ENCODE results near the gene CCDC107. TPM values are rescaled to one million over a fixed set of nuclear protein-coding genes. Genes with fewer than 3 reads are reported as not detected.

Gene CCDC107
- total RNA-seq, 2 experiments from 2014 or later: 12.1 to 13.7 TPM

GRCh38 chr9:35665471-35665818 is 7.4 kb downstream of the CCDC107 start:
- ChIA-PET POLR2A (interaction anchor here (0.6 to 3.3 kb wide), 6 partner anchors 10 to 47 kb away, joined by 3 to 12 read pairs (median 8); no protein-coding TSS in a partner anchor), CTCF (interaction anchor here (1.1 to 24.5 kb wide), 12 partner anchors 19 to 125 kb away, joined by 3 to 313 read pairs (median 8); partner anchors contain the start of genes CREB3, TLN1 and TPM2)
- TF ChIP-seq CTCF (IDR thresholded peaks at IDR 0.05): no peak
- peak overlapping the region; percentile 63 for H3K27ac Mint-ChIP-seq
- peaks cover 27% of the 10 kb centered on the region for H3K36me3 Mint-ChIP-seq (ENCODE audit: low read depth)
- intact Hi-C loops (cut with micrococcal nuclease): no loop called here
- ATAC-seq (no peak), DNase-seq (no peak)
- no peaks in the 10 kb centered on the region for H3K9me3 Mint-ChIP-seq
- no peaks in the 10 kb centered on the region for H3K27me3 Mint-ChIP-seq
- H3K4me1 Mint-ChIP-seq (ENCODE audit: low read depth): peaks cover 35% of the 10 kb centered on the region
- peak overlapping the region; percentile 84 for H3K4me3 Mint-ChIP-seq

GRCh38 chr9:35666045-35666444 is 8.0 kb downstream of the CCDC107 start:
- intact Hi-C loops (cut with micrococcal nuclease): no loop called here
- no peak overlapping the region for H3K27ac Mint-ChIP-seq
- ATAC-seq (no peak), DNase-seq (no peak)
- H3K4me3 Mint-ChIP-seq: peak overlapping the region; percentile 84
- CTCF ChIA-PET: interaction anchor here (1.6 to 24.5 kb wide), 8 partner anchors 19 to 66 kb away, joined by 3 to 313 read pairs (median 13); partner anchors contain the start of genes CREB3, TLN1 and TPM2
- H3K9me3 Mint-ChIP-seq: no peaks in the 10 kb centered on the region
- POLR2A ChIA-PET: interaction anchor here (0.7 to 3.3 kb wide), 6 partner anchors 10 to 613 kb away, joined by 3 to 12 read pairs (median 8); no protein-coding TSS in a partner anchor
- no peak for TF ChIP-seq CTCF (IDR thresholded peaks at IDR 0.05)
- H3K4me1 Mint-ChIP-seq (ENCODE audit: low read depth): peaks cover 29% of the 10 kb centered on the region
- H3K36me3 Mint-ChIP-seq (ENCODE audit: low read depth): peaks cover 21% of the 10 kb centered on the region
- no peaks in the 10 kb centered on the region for H3K27me3 Mint-ChIP-seq

GRCh38 chr9:35666549-35666948 is 8.5 kb downstream of the CCDC107 start:
- DNase-seq (no peak), ATAC-seq (no peak)
- H3K4me3 Mint-ChIP-seq: no peak overlapping the region
- peaks cover 25% of the 10 kb centered on the region for H3K4me1 Mint-ChIP-seq (ENCODE audit: low read depth)
- ChIA-PET CTCF (interaction anchor here (1.6 to 24.5 kb wide), 4 partner anchors 27 to 66 kb away, joined by 6 to 313 read pairs (median 18); partner anchors contain the start of genes CREB3, TLN1 and TPM2), POLR2A (interaction anchor here (0.7 to 1.3 kb wide), 3 partner anchors 7 to 612 kb away, joined by 3 to 4 read pairs (median 3); no protein-coding TSS in a partner anchor)
- intact Hi-C loops (cut with micrococcal nuclease): no loop called here
- no peak for TF ChIP-seq CTCF (IDR thresholded peaks at IDR 0.05)
- no peaks in the 10 kb centered on the region for H3K27me3 Mint-ChIP-seq
- no peak overlapping the region for H3K27ac Mint-ChIP-seq
- H3K9me3 Mint-ChIP-seq: no peaks in the 10 kb centered on the region
- peaks cover 17% of the 10 kb centered on the region for H3K36me3 Mint-ChIP-seq (ENCODE audit: low read depth)

GRCh38 chr9:35667939-35668338 is 9.8 kb downstream of the CCDC107 start:
- ATAC-seq: no peak
- POLR2A ChIA-PET: interaction anchor here (1.0 kb wide), 1 partner anchor 10 kb away, joined by 3 read pairs; the partner anchor contains the start of genes CCDC107 and RMRP
- TF ChIP-seq CTCF (IDR thresholded peaks at IDR 0.05): no peak
- CTCF ChIA-PET: interaction anchor here (1.3 to 24.5 kb wide), 3 partner anchors 10 to 57 kb away, joined by 4 to 313 read pairs (median 25); partner anchors contain the start of genes CCDC107, RMRP and TPM2
- H3K36me3 Mint-ChIP-seq (ENCODE audit: low read depth): peaks cover 5% of the 10 kb centered on the region
- H3K27ac Mint-ChIP-seq: no peak overlapping the region
- H3K9me3 Mint-ChIP-seq: no peaks in the 10 kb centered on the region
- DNase-seq: no peak
- H3K4me1 Mint-ChIP-seq (ENCODE audit: low read depth): peaks cover 11% of the 10 kb centered on the region
- H3K27me3 Mint-ChIP-seq: no peaks in the 10 kb centered on the region
- intact Hi-C loops (cut with micrococcal nuclease): no loop called here
- H3K4me3 Mint-ChIP-seq: no peak overlapping the region

Measured in activated CD8-positive, alpha-beta T cell treated with anti-CD3 and anti-CD28 coated beads for 36 hours (primary cell).